ENCODE measurements around the gene CYP4F2.
"Not testable (repeated sequence)": the region's sequence is repeated elsewhere in the genome, so short reads cannot be mapped to it uniquely, and the experiment has no call there.

Gene CYP4F2

DNA sequence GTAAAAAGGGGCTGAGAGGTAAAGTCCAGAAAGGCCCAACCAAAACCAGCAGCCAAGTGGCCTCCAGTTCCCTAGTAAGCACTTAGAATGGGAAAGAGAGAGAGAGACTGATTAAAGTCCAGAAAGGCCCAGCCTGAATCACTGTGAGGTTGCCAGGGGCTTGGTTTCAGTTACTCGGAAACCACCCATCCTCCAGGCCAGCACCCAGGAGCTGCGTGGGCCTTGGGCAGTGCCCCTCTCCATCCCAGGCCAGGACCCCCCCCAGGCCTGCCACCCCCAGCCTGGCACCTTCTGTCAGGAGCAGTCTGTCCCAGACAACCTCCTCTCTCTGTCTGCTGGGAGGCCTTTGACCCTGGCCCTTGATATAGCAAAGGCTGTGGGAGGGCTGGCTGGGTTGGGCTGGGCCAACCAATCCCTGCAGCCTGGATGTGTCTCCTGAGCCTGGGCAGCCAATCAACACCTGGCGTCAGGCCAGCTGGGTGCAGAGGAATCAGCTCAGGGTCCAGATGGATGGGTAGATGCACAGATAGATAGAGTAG is at the start of gene CYP4F2:
Gene CYP4F2 (minus strand): TSS at position 337 of the 539 bp plus-strand sequence. CDS start 463 bp downstream, outside the sequence.
- DNase-seq = no peak

- DNase-seq = no peak
Measured at GRCh38 chr19:15945301-15945700, 47.4 kb upstream of the CYP4F2 start.

- DNase-seq = no peak
Measured at GRCh38 chr19:15944401-15944800, 46.5 kb upstream of the CYP4F2 start.

- DNase-seq = no peak
Measured at GRCh38 chr19:15937771-15938170, 39.9 kb upstream of the CYP4F2 start.

DNA sequence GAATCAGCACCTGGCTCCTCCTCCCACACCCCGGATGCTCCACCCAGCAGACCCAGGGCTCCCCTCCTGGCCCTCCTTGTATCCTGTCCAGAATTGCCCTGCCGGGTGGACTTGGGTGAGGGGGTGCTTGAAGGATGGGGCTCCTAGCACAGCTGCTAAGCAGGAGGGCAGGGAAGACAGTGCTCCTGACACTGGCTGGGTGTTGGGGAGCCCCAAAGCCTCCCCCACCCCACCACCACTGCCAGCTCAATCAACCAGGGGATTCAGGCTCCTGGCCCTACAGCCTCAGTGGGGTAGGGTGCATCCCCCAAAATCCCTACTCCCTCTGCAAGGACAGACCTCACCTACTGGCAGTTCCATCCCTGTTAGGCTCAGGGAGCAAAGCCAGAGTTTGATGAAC is 39.1 kb upstream of the CYP4F2 start:
- DNase-seq = no peak

DNA sequence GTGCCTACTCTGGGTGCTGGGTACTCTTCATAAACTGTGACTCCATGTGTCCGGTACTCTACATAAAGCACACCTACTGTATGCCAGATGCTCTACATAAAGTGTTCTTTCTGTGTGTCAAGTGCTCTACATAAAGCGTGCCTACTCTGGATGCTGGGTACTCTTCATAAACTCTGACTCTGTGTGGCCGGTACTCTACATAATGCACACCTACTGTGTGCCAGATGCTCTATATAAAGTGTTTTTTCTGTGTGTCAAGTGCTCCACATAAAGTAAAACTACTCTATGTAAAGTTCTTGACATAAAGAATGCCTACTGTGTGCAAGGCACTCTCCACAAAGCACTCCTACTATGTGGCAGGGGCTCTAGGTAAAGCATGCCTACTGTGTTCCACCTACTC is 38.3 kb upstream of the CYP4F2 start:
- no peak for DNase-seq

GRCh38 chr19:15935167-15935702 is 37.4 kb upstream of the CYP4F2 start:
- no peak for DNase-seq

DNA sequence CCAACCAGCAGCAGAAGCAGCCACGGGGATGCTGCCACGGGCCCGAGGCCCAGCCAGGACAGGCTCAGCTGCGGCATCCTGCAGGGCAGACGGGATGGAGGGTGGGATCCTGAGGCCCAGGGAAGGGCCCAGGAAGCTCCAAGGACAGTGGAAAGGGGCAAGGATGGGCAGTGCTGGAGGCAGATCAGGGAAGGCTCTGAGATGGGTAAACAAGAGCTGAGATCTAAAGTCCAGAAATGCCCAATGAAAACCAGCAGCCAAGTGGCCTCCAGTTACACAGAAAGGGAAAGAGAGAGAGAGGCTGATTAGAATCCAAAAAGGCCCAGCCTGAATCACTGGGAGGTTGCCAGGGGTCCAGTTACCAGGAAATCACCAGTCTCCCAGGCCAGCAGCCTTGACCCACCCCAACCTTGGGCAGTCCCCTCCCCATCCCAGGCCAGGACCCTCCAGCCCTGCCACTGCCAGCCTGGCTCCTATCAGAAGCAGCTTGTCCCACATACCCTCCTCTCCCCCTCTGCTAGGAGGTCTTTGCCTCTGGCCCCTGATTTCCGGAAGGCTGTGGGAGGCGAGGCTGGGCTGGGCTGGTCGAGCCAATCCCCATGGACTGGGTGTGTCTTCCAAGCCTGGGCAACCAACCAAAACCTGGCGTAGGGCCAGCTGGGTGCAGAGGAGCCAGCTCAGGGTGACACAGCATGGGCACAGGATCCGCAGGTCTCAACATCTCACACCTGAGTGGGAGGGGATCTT is 36.6 kb upstream of the CYP4F2 start, which contains the start of gene CYP4F11:
Gene CYP4F11 (minus strand): TSS at position 198 of the 747 bp plus-strand sequence. CDS start 121 bp downstream, at position 77.
- no peak for DNase-seq

- not testable (repeated sequence) for DNase-seq
Measured at GRCh38 chr19:15933761-15934331, 36.0 kb upstream of the CYP4F2 start.

- DNase-seq = no peak
Measured at GRCh38 chr19:15928321-15928720, 30.4 kb upstream of the CYP4F2 start.

- DNase-seq = no peak
Measured at GRCh38 chr19:15926484-15926883, 28.6 kb upstream of the CYP4F2 start.

GRCh38 chr19:15923702-15924101 is 25.8 kb upstream of the CYP4F2 start:
- no peak for DNase-seq

DNA sequence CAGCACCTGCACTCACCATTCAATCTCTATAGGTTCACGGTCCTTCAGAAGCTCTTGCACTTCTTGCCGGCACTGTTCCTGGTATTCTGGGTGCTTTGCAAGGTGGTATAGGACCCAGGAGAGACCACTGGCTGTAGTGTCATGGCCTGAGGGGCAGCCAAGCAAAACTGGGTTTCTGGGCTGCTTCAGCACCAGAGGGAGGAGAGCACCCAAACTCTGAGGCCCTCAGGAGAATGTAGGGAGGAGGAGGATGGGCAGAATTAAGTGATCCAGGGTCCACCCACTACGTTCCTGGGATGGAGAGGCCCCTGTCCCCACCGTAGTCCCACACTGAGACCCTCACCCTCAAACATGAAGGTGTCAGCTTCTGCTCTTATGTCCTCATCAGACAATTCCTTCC is 24.1 kb upstream of the CYP4F2 start:
- no peak for DNase-seq

- DNase-seq = no peak
Measured at GRCh38 chr19:15919243-15919642, 21.4 kb upstream of the CYP4F2 start.

- DNase-seq = no peak
Measured at GRCh38 chr19:15915109-15915508, 17.2 kb upstream of the CYP4F2 start.

DNA sequence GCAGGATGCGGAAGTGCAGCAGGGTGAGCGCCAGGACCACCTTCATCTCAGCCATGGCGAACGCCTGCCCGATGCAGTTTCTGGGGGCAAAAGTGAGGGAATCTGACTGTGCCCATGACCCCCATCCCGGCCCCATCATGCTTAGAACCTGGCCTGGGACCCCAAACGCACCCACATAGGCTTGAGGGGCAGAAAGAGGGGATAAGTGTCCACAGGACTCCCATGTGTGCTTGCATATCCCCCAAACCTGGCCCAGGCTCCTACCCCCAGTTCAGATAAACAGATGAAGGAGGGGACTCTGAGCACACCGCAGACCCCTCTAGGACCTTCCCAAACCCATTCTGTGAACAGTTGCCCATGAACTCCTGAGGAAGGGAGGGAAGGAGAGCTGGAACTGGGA is 16.0 kb upstream of the CYP4F2 start:
- DNase-seq = no peak

DNA sequence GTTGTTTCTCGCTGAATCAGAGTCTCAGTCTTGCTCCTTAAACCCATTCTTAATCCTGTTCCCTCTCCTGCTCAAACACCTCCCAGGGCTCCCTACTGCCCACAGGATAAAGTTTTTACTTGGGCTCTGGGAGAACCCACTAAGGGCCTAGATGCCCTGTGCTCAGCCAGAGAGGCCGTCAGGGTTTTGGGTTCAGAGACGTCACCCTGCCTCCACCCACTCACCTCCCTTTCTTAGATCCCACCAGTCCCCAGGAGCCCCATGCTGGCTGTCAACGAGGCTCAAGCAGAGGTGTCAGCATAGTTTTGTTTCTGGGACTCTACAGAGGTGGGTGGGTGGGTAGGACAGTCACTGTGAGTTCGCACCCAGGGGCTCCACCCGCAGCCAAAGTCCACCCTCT is 15.5 kb upstream of the CYP4F2 start:
- no peak for DNase-seq

GRCh38 chr19:15911599-15912235 is 13.8 kb upstream of the CYP4F2 start:
- no peak for DNase-seq

DNA sequence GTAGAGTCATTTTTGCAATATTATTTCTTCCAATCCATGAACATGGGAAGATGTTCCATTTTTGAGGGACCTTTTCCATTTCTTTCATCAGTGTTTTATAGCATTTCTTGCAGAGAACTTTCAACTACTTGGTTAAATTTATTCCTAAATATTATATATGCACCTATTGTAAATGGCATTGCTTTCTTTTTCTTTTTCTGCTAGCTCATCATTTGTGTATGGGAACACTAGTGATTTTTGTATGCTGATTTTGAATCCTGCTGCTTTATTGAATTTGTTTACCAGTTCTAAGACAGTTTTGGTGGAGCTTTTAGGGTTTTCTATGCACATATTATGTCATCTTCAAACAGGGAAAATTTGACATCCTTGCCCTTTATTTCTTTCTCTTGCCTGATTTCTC is 7.2 kb upstream of the CYP4F2 start:
- DNase-seq = no peak

- not testable (repeated sequence) for DNase-seq
Measured at GRCh38 chr19:15902898-15903297, 5.0 kb upstream of the CYP4F2 start.

DNA sequence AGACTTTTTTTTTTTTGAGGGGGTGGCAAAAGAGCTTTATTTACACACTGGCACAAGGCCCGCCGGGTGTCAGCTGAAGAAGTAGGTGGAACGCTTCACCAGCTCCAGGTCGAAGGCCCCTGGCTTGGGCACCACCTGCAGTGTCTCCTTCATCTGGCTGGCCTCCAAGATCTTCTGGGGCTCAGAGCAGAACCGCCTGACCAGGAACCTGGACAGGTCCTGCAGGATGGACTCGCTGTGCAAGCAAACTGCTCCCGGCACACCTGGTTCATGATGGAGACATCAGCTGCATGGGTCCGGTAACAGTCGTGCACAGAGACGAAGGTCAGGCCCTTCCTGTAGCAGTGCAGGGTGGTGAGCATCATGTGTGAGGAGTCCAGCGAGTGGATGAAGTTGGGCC is 4.4 kb upstream of the CYP4F2 start:
- DNase-seq = no peak

DNA sequence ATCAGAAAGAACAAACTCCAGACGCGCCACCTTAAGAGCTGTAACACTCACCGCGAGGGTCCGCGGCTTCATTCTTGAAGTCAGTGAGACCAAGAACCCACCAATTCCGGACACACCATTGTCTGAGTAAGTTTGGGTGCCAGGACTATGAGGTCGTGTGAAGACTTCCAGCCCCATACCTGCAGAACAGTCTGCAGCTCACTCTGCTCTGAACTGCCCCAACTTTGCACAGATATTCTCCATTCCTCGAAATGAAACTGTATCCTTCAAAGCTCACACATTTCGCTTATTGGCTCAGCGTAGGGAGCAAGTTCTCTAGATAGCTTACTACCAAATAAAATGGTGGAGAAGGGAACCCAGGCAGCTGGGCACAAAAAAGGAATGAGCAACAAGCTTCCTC is 2.6 kb upstream of the CYP4F2 start:
- DNase-seq = no peak

- not testable (repeated sequence) for DNase-seq
Measured at GRCh38 chr19:15900032-15900431, 2.2 kb upstream of the CYP4F2 start.

- not testable (repeated sequence) for DNase-seq
Measured at GRCh38 chr19:15899561-15899960, 1.7 kb upstream of the CYP4F2 start.
